Progenitor cell of endocrine pancreas (in vitro differentiated cells): ENCODE results near the gene ECHS1. TPM values are rescaled to one million over a fixed set of nuclear protein-coding genes. Genes with fewer than 3 reads are reported as not detected.

Experiments used
- DNase-seq: peaks from one replicate; pipeline ENCODE4 v3.0.0; 2021; ENCODE audit warnings: low spot score; ENCODE audit not compliant: unreplicated experiment
- H3K27ac Mint-ChIP-seq: 2 replicates; pipeline ENCODE4 v1.8.0; 2021; ENCODE audit warnings: mild to moderate bottlenecking, moderate library complexity, mixed read lengths
- H3K27me3 Mint-ChIP-seq: 2 replicates; pipeline ENCODE4 v1.8.0; 2021; ENCODE audit warnings: mixed read lengths
- H3K36me3 Mint-ChIP-seq: 2 replicates; pipeline ENCODE4 v1.8.0; 2022; ENCODE audit warnings: mixed read lengths; ENCODE audit not compliant: insufficient read depth
- H3K4me1 Mint-ChIP-seq: 2 replicates; pipeline ENCODE4 v1.8.0; 2021; ENCODE audit warnings: low read depth, mixed read lengths
- H3K4me3 Mint-ChIP-seq: 2 replicates; pipeline ENCODE4 v1.8.0; 2021; ENCODE audit warnings: low read depth, mild to moderate bottlenecking, moderate library complexity, mixed read lengths
- H3K9me3 Mint-ChIP-seq: 2 replicates; pipeline ENCODE4 v1.8.0; 2021; ENCODE audit warnings: low read depth, mixed read lengths
- CTCF ChIP-seq: fragments of 200-600 bp; sonication (generic); IDR thresholded peaks from one replicate; pipeline ENCODE4 v1.5.0; 2021; ENCODE audit warnings: antibody characterized with exemption, mild to moderate bottlenecking; ENCODE audit not compliant: unreplicated experiment
- total RNA-seq: library from RNA; stranded (reverse); gene quantifications from 2 replicates; pipeline ENCODE4 v1.2.1, GENCODE V29; 2021

The ECHS1 gene
- total RNA-seq, 1 donor from 2014 or later = 91.4 TPM

DNA sequence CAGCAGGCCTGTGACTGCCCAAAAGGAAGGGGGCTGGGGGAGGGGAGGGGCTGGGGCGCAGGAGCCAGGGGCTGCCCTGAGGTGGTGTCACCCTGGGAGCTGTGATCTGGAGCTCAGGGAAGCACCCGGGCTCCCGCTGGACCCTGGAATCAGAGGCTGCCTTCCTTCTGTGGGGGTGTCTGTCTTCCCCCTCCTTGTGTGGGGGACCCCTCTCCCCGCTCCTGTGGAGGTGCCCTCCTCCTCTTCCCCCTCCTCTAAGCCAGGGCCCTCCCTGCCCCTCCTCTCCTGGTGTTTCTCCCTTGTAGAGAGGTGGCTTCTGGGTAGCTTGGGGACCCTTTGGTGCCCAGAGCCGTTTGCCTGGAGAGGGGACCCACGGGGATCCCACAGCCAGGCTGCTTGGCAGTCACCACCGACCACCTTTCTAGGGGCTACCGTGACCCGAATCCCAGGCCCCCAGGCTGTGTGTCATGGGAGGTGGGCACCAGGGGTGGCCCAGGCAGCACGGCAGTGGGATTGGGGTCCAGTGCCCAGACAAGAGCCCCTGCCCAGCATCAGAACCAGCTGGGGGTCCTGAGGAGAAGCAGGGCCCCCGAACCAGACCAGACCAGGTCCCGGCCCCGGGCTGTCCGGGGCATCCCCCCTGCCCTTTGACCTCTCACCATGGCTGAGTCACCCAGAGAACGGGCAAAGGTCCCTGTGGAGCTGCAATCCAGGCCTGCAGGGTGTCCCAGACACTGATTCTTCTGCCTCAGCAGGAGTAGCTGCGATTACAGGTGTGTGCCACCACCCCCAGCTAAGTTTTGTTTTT, 25.2 kb downstream of the ECHS1 start:
- no peaks in the 10 kb centered on the region for H3K4me1 Mint-ChIP-seq
- H3K36me3 Mint-ChIP-seq = no peaks in the 10 kb centered on the region
- H3K27ac Mint-ChIP-seq = no peak overlapping the region
- no peak for DNase-seq
- peaks cover 5% of the 10 kb centered on the region for H3K9me3 Mint-ChIP-seq
- peaks cover 26% of the 10 kb centered on the region for H3K27me3 Mint-ChIP-seq
- TF ChIP-seq CTCF = no peak
- H3K4me3 Mint-ChIP-seq = no peak overlapping the region

DNA sequence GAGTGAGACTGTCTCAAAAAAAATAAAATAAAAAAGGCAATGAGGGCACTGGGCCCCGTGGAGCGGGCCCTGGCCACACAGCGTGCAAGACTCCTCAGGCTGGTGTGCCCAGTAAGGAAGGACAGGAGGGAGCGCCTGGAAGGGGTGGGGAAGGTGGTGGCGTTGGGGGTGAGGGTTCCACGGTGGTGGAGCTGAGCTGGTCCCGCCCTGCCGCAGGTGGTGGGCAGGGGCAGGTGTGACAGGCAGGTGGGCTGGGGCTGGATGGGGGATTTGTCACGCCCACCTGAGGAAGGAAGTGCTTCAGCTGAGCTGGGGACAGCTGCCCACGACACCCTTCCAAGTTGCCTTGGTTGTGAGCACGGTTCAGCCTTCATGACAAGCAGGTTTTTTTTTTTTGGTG, 26.7 kb downstream of the ECHS1 start:
- Mint-ChIP-seq H3K4me1 (no peaks in the 10 kb centered on the region), H3K27me3 (peaks cover 34% of the 10 kb centered on the region), H3K36me3 (no peaks in the 10 kb centered on the region), H3K9me3 (peaks cover 5% of the 10 kb centered on the region), H3K4me3 (no peak overlapping the region), H3K27ac (no peak overlapping the region)
- DNase-seq = no peak
- no peak for TF ChIP-seq CTCF

DNA sequence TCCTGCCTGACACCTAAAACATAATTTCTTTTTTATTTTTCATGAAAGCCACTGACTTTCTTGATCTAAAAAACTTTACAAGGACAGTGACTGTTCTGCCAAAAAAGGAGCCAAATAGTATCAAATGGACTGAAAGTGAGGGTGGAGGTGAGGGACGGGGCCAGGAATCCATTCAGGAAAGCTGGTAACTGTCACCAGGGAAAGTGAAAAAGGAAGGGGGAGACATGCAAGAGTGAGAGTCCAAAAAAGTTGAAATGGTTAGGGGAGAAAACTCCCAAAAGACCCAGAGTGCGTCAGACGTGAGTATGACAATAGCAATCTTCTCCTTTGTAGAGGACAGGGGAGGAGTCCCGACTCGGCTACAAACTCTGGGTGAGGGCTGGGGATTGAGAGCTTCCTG, 28.9 kb downstream of the ECHS1 start:
- Mint-ChIP-seq H3K9me3 (peaks cover 5% of the 10 kb centered on the region), H3K27me3 (peaks cover 38% of the 10 kb centered on the region), H3K4me1 (no peaks in the 10 kb centered on the region), H3K36me3 (no peaks in the 10 kb centered on the region), H3K27ac (no peak overlapping the region), H3K4me3 (no peak overlapping the region)
- TF ChIP-seq CTCF = no peak
- DNase-seq = no peak

DNA sequence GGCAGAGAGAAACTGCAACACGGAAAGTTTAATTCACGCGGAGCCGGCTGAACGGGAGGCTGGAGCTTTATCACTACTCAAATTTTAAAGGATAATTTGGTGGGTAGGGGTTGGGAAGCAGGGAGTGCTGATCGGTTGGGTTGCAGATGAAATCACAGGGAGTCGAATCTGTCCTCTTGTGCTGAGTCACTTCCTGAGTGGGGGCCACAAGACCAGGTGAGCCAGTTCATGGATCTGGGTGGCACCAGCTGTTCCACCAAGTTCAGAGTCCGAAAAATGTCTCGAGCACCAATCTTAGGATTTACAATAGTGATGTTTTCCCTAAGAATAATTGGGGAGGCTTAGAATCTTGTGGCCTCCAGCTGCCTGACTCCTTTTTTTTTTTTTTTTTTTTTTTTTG, 29.6 kb downstream of the ECHS1 start:
- TF ChIP-seq CTCF = no peak
- Mint-ChIP-seq H3K4me3 (no peak overlapping the region), H3K9me3 (peaks cover 5% of the 10 kb centered on the region), H3K27ac (no peak overlapping the region), H3K36me3 (no peaks in the 10 kb centered on the region), H3K27me3 (peaks cover 35% of the 10 kb centered on the region), H3K4me1 (no peaks in the 10 kb centered on the region)
- DNase-seq = no peak

- peaks cover 5% of the 10 kb centered on the region for H3K9me3 Mint-ChIP-seq
- DNase-seq = no peak
- H3K27ac Mint-ChIP-seq = no peak overlapping the region
- H3K4me3 Mint-ChIP-seq = no peak overlapping the region
- peaks cover 35% of the 10 kb centered on the region for H3K27me3 Mint-ChIP-seq
- no peaks in the 10 kb centered on the region for H3K4me1 Mint-ChIP-seq
- no peak for TF ChIP-seq CTCF
- H3K36me3 Mint-ChIP-seq = no peaks in the 10 kb centered on the region
Measured at GRCh38 chr10:133342942-133343341, 30.2 kb downstream of the ECHS1 start.
